Testis (tissue), 3 donors: ENCODE data around the gene SMCO4. TPM values are rescaled to one million over a fixed set of nuclear protein-coding genes. Genes with fewer than 3 reads are reported as not detected.

Source experiments
- DNase-seq: peaks from one replicate; pipeline ENCODE4 v3.0.0-alpha.2; 2019
- H3K27ac ChIP-seq, 2 donors: fragments of 200-600 bp; sonication (generic); one replicate each; pipeline ENCODE4 v1.5.1; 2019
- H3K27me3 ChIP-seq: fragments of 200-600 bp; sonication (generic); one replicate; pipeline ENCODE4 v1.5.1; 2019
- H3K36me3 ChIP-seq: fragments of 200-600 bp; sonication (generic); one replicate; pipeline ENCODE4 v1.5.1; 2017; ENCODE audit warnings: low read depth; ENCODE audit errors: missing control alignments
- H3K4me1 ChIP-seq: fragments of 200-600 bp; sonication (generic); one replicate; pipeline ENCODE4 v1.5.1; 2019
- H3K4me3 ChIP-seq, 2 donors: fragments of 200-600 bp; sonication (generic); one replicate each; pipeline ENCODE4 v1.5.1; 2017 to 2019
- H3K9me3 ChIP-seq: fragments of 200-600 bp; sonication (generic); one replicate; pipeline ENCODE4 v1.5.1; 2017
- CTCF ChIP-seq, 3 experiments: fragments of 450-650 bp in 2 of 3; fragments of 200-600 bp in 1 of 3; sonication (generic) in 1 of 3; IDR thresholded peaks; one replicate each; pipeline ENCODE4 v1.5.1; 2016 to 2019; ENCODE audit warnings: antibody characterized with exemption in 3 of 3, mild to moderate bottlenecking in 2 of 3, moderate library complexity in 1 of 3
- POLR2A ChIP-seq: fragments of 450-650 bp; IDR thresholded peaks from one replicate; pipeline ENCODE4 v1.6.1; 2017; ENCODE audit warnings: antibody characterized with exemption, mild to moderate bottlenecking, moderate library complexity
- WGBS, 2 donors: methylation state at CpG; one replicate each; pipeline ENCODE4 v1.1.5; 2018; 5-methylcytosine and 5-hydroxymethylcytosine counted together
- intact Hi-C: fragments of 100-400 bp; cut with DNase I; formaldehyde crosslinking; loops from one replicate; pipeline ENCODE4 v1.15.1; 2023; ENCODE audit warnings: low total_unique reads
- polyA plus RNA-seq: library from polyadenylated mRNA; stranded (reverse); fragments of 350-450 nt; fragmentation: Illumina TruSeq; extraction: RNeasy Lipid Tissue Mini Kit (QIAGEN cat#74804); gene quantifications from one replicate; pipeline ENCODE4 v1.2.3, GENCODE V29; 2014; ENCODE audit warnings: low read depth, low replicate concordance; ENCODE audit not compliant: insufficient read depth
- total RNA-seq, 2 donors: library from RNA; depleted of rRNA; stranded (reverse); fragments of >200 nt; gene quantifications; one replicate each; pipeline ENCODE4 v1.2.3, GENCODE V29; 2016

The SMCO4 gene
- total and polyA plus RNA-seq, 3 donors from 2014 or later, result 33.6 to 59.9 (median 34.2) TPM

DNA sequence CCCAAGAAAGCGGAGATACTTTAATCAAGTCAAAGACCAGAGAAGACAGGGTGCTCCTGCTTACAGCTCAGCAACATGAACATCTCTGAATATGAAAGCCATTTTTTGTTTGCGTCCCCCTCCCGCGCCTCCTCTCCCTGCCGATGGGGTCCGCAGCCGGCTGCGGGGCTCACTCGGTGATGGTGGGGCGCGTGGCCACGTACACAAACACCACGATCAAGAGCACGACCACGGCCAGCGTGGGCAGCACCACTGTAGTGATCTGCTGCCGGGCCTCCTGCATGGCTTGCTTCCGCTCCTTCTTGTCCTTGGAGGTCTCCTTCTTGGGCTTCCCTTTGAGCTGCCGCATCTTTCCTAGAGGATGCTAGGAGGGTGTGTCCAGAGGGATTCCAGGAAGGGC is 64.3 kb downstream of the SMCO4 start:
- Histone ChIP-seq H3K27ac (no peak overlapping the region), H3K9me3 (no peaks in the 10 kb centered on the region), H3K4me1 (no peaks in the 10 kb centered on the region), H3K4me3 (no peak overlapping the region), H3K36me3 (no peaks in the 10 kb centered on the region), H3K27me3 (no peaks in the 10 kb centered on the region)
- intact Hi-C loops, result no loop called here
- no peak for DNase-seq
- TF ChIP-seq POLR2A, result no peak
- no peak for TF ChIP-seq CTCF (IDR thresholded peaks at IDR 0.05)
- 93 to 96% methylated on average over 17 to 19 of the region's 19 CpGs for whole genome bisulfite sequencing, 2 donors

DNA sequence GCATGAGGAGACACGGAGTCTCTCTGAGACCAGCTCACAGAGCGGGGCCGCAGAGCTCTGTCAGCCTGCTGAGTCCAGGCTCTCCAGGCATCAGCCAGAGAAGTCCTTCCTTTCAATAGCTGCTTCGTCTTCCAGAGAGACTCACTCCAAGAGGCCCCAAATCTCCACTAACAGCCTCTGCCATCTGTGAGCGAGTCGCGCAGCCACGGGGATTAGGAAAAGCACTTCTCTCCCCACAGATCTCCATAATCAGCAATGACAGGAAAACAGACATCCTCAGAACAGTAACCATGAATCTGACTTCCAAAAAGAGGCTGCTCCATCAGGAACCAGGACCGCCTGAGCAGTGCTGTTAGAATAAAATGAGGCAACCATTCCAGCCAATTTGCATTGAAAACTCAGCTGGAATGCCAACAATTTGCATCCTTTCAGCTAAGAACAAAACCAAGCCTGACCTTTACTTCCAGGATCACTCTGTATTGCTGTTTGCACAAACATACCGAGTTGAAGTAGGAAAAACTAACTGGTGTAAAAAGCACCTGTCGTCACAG is 65.4 kb downstream of the SMCO4 start:
- 78 to 86% methylated on average over 11 of the region's 11 CpGs for WGBS, 2 donors
- intact Hi-C loops, result no loop called here
- no peak for TF ChIP-seq CTCF (IDR thresholded peaks at IDR 0.05)
- no peak for TF ChIP-seq POLR2A
- no peaks in the 10 kb centered on the region for H3K9me3 ChIP-seq
- H3K27ac ChIP-seq, result no peak overlapping the region
- no peak overlapping the region for H3K4me3 ChIP-seq
- H3K4me1 ChIP-seq, result no peaks in the 10 kb centered on the region
- DNase-seq, result no peak
- H3K36me3 ChIP-seq, result no peaks in the 10 kb centered on the region
- no peaks in the 10 kb centered on the region for H3K27me3 ChIP-seq

- H3K9me3 ChIP-seq, result no peaks in the 10 kb centered on the region
- no peaks in the 10 kb centered on the region for H3K36me3 ChIP-seq
- no peak for DNase-seq
- TF ChIP-seq POLR2A (no peak), CTCF (IDR thresholded peaks at IDR 0.05) (no peak)
- no peak overlapping the region for H3K27ac ChIP-seq
- H3K4me1 ChIP-seq, result no peaks in the 10 kb centered on the region
- WGBS, 2 donors, result 92 to 94% methylated on average over 3 of the region's 3 CpGs
- intact Hi-C loops, result no loop called here
- H3K27me3 ChIP-seq, result no peaks in the 10 kb centered on the region
- H3K4me3 ChIP-seq, result no peak overlapping the region
These were observed 66.4 kb downstream of the SMCO4 start for GRCh38 chr11:93476796-93477195.

- intact Hi-C loops, result no loop called here
- H3K4me3 ChIP-seq, result no peak overlapping the region
- no peaks in the 10 kb centered on the region for H3K9me3 ChIP-seq
- TF ChIP-seq CTCF (IDR thresholded peaks at IDR 0.05) (no peak), POLR2A (no peak)
- no peaks in the 10 kb centered on the region for H3K27me3 ChIP-seq
- no peaks in the 10 kb centered on the region for H3K36me3 ChIP-seq
- DNase-seq, result no peak
- 95 to 97% methylated on average over 1 of the region's 1 CpG for WGBS, 2 donors
- no peaks in the 10 kb centered on the region for H3K4me1 ChIP-seq
- H3K27ac ChIP-seq, result no peak overlapping the region
These were observed 69.1 kb downstream of the SMCO4 start for GRCh38 chr11:93474123-93474522.

DNA sequence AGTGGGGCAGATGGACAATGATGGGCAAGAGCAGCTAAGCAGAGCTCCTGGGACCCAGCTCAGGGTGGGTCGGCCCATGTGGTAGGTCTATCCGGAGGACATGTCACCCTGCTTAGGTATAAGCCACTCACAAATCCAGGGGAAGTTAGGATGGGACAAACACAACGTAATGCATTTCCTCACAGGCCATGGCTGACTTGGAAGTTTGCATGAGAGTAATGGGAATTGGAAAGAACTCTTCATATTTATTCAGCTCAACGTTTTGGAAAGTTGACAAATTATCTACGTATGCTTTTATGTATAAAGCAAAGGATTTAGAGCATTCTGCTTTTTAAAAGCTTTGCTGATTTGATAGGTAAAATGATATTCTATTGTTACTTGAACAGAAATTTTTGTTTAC is 74.9 kb downstream of the SMCO4 start:
- Histone ChIP-seq H3K36me3 (no peaks in the 10 kb centered on the region), H3K4me3 (no peak overlapping the region), H3K27me3 (no peaks in the 10 kb centered on the region), H3K9me3 (no peaks in the 10 kb centered on the region), H3K4me1 (no peaks in the 10 kb centered on the region), H3K27ac (no peak overlapping the region)
- intact Hi-C loops, result no loop called here
- TF ChIP-seq POLR2A, result no peak
- TF ChIP-seq CTCF (IDR thresholded peaks at IDR 0.05), result no peak
- DNase-seq, result no peak
- WGBS, 2 donors, result 74 to 75% methylated on average over 5 of the region's 5 CpGs
